Upper lobe of right lung (tissue), 1 donor: ENCODE data around the gene GTSF1L. TPM values are rescaled to one million over a fixed set of nuclear protein-coding genes. Genes with fewer than 3 reads are reported as not detected.

Experiments used
- ATAC-seq: fragments of 200-7000 bp; cut with Tn5 transposase; one replicate; pipeline ENCODE4 v1.9.1; 2020; ENCODE audit warnings: mild to moderate bottlenecking, moderate library complexity
- DNase-seq: peaks from one replicate; pipeline ENCODE4 v3.0.0-alpha.2; 2020
- H3K27ac ChIP-seq: fragments of 200-600 bp; one replicate; pipeline ENCODE4 v1.8.0; 2022
- H3K27me3 ChIP-seq: fragments of 200-600 bp; one replicate; pipeline ENCODE4 v1.8.0; 2022; ENCODE audit warnings: mild to moderate bottlenecking
- H3K36me3 ChIP-seq: fragments of 200-600 bp; one replicate; pipeline ENCODE4 v1.8.0; 2022
- H3K4me1 ChIP-seq: fragments of 200-600 bp; one replicate; pipeline ENCODE4 v1.8.0; 2022
- H3K4me3 ChIP-seq: fragments of 200-600 bp; one replicate; pipeline ENCODE4 v1.8.0; 2022; ENCODE audit warnings: mild to moderate bottlenecking
- H3K9me3 ChIP-seq: fragments of 200-600 bp; one replicate; pipeline ENCODE4 v1.8.0; 2022
- CTCF ChIP-seq: fragments of 200-600 bp; IDR thresholded peaks from one replicate; pipeline ENCODE4 v1.8.0; 2022; ENCODE audit warnings: antibody characterized with exemption
- intact Hi-C: fragments of 100-400 bp; cut with DNase I; formaldehyde crosslinking; loops from one replicate; pipeline ENCODE4 v1.11.0; 2022
- total RNA-seq: library from RNA; stranded (reverse); fragmentation: NEBNext Ultra II Directional; extraction: Animal tissue kit (Norgen Biotek cat#: 25700); gene quantifications from one replicate; pipeline ENCODE4 v1.2.1, GENCODE V29; 2021
- donor health status: DM: no; HTN: yes; CAD: no; lungs with severe emphysema.

Gene GTSF1L
- total RNA-seq, 1 donor from 2014 or later: not detected

GRCh38 chr20:43744151-43744611 lies 17.4 kb upstream of the GTSF1L start:
- DNase-seq: no peak
- no peak overlapping the region for H3K27ac ChIP-seq

GRCh38 chr20:43740642-43741041 lies 13.8 kb upstream of the GTSF1L start:
- TF ChIP-seq CTCF: no peak
- no peak for DNase-seq
- H3K4me1 ChIP-seq: peaks cover 6% of the 10 kb centered on the region
- intact Hi-C loops: no loop called here
- no peaks in the 10 kb centered on the region for H3K36me3 ChIP-seq
- no peak overlapping the region for H3K4me3 ChIP-seq
- no peaks in the 10 kb centered on the region for H3K9me3 ChIP-seq
- no peak for ATAC-seq
- no peak overlapping the region for H3K27ac ChIP-seq
- H3K27me3 ChIP-seq: no peaks in the 10 kb centered on the region

More at GRCh38 chr20:43744151-43744611, 17.4 kb upstream of the GTSF1L start:
- peaks cover 6% of the 10 kb centered on the region for H3K4me1 ChIP-seq
- H3K4me3 ChIP-seq: no peak overlapping the region
- peak; percentile 58 for ATAC-seq
- H3K27me3 ChIP-seq: peaks cover 3% of the 10 kb centered on the region
- H3K9me3 ChIP-seq: no peaks in the 10 kb centered on the region
- H3K36me3 ChIP-seq: no peaks in the 10 kb centered on the region
- TF ChIP-seq CTCF: no peak
- intact Hi-C loops: no loop called here

GRCh38 chr20:43739148-43739749 lies 12.4 kb upstream of the GTSF1L start:
- intact Hi-C loops: no loop called here
- H3K27ac ChIP-seq: no peak overlapping the region
- no peaks in the 10 kb centered on the region for H3K4me1 ChIP-seq
- no peaks in the 10 kb centered on the region for H3K36me3 ChIP-seq
- no peaks in the 10 kb centered on the region for H3K9me3 ChIP-seq
- no peak for TF ChIP-seq CTCF
- no peak overlapping the region for H3K4me3 ChIP-seq
- no peaks in the 10 kb centered on the region for H3K27me3 ChIP-seq
- DNase-seq: no peak
- no peak for ATAC-seq

GRCh38 chr20:43737925-43738324 lies 11.1 kb upstream of the GTSF1L start:
- Histone ChIP-seq H3K4me3 (no peak overlapping the region), H3K36me3 (no peaks in the 10 kb centered on the region), H3K4me1 (no peaks in the 10 kb centered on the region), H3K27ac (no peak overlapping the region), H3K27me3 (no peaks in the 10 kb centered on the region), H3K9me3 (no peaks in the 10 kb centered on the region)
- ATAC-seq: no peak
- intact Hi-C loops: no loop called here
- DNase-seq: no peak
- TF ChIP-seq CTCF: no peak

GRCh38 chr20:43736588-43737158 lies 9.9 kb upstream of the GTSF1L start:
- DNase-seq: no peak
- intact Hi-C loops: no loop called here
- no peak for ATAC-seq

More at GRCh38 chr20:43736588-43737158, 9.9 kb upstream of the GTSF1L start:
- no peaks in the 10 kb centered on the region for H3K9me3 ChIP-seq
- no peak for TF ChIP-seq CTCF
- no peak overlapping the region for H3K4me3 ChIP-seq
- H3K4me1 ChIP-seq: no peaks in the 10 kb centered on the region
- H3K27me3 ChIP-seq: peaks cover 3% of the 10 kb centered on the region
- no peaks in the 10 kb centered on the region for H3K36me3 ChIP-seq
- H3K27ac ChIP-seq: no peak overlapping the region
